Prostate gland (tissue), 2 donors: Measurements from ENCODE around the gene CHRNA4. TPM values are rescaled to one million over a fixed set of nuclear protein-coding genes. Genes with fewer than 3 reads are reported as not detected.

ENCODE experiments used
- DNase-seq: peaks from one replicate; pipeline ENCODE4 v3.0.0-alpha.2; 2019; ENCODE audit warnings: low spot score
- H3K27ac ChIP-seq, 2 donors: fragments of 200-600 bp; sonication (generic); 2 replicates each; pipeline ENCODE4 v1.5.1; 2017 to 2019
- H3K27me3 ChIP-seq: fragments of 200-600 bp; sonication (generic); replicated peaks from 2 replicates; pipeline ENCODE4 v1.5.1; 2019; ENCODE audit not compliant: insufficient read depth
- H3K36me3 ChIP-seq, 2 donors: fragments of 200-600 bp; sonication (generic); 1 replicate in 1 of 2; 2 replicates in 1 of 2; pipeline versions ENCODE4 v1.5.1 to v1.8.1; 2017 to 2019
- H3K4me1 ChIP-seq: fragments of 200-600 bp; sonication (generic); replicated peaks from 2 replicates; pipeline ENCODE4 v1.5.1; 2019
- H3K4me3 ChIP-seq, 2 donors: fragments of 200-600 bp; sonication (generic); 2 replicates each; pipeline ENCODE4 v1.5.1; 2017 to 2019
- H3K9me3 ChIP-seq: fragments of 200-600 bp; sonication (generic); 2 replicates; pipeline ENCODE4 v1.5.1; 2017
- CTCF ChIP-seq, 4 experiments: fragments of 200-600 bp in 2 of 4; fragments of 450-650 bp in 2 of 4; sonication (generic) in 2 of 4; IDR thresholded peaks; 1 replicate in 3 of 4; 2 replicates in 1 of 4; pipeline ENCODE4 v1.5.1; 2016 to 2019; ENCODE audit warnings: antibody characterized with exemption in 4 of 4, mild to moderate bottlenecking in 2 of 4, moderate library complexity in 2 of 4
- POLR2A ChIP-seq: fragments of 450-650 bp; IDR thresholded peaks from one replicate; pipeline ENCODE4 v1.6.1; 2016; ENCODE audit warnings: antibody characterized with exemption, mild to moderate bottlenecking
- POLR2AphosphoS5 ChIP-seq: sonication (generic); formaldehyde crosslinking; IDR thresholded peaks from one replicate; pipeline ENCODE4 v1.6.1; 2017; ENCODE audit warnings: antibody characterized with exemption
- WGBS: methylation state at CpG from one replicate; pipeline ENCODE4 v1.1.5; 2018; 5-methylcytosine and 5-hydroxymethylcytosine counted together
- intact Hi-C: fragments of 100-400 bp; cut with DNase I; formaldehyde crosslinking; loops from one replicate; pipeline ENCODE4 v1.14.2; 2022
- total RNA-seq, 2 donors: library from RNA; depleted of rRNA; stranded (reverse); fragments of >200 nt; gene quantifications; one replicate each; pipeline ENCODE4 v1.1.0, GENCODE V29; 2016

Gene CHRNA4
- total RNA-seq, 2 donors from 2014 or later = 7.2 TPM; not detected in 1

GRCh38 chr20:63319164-63320040 is 41.7 kb downstream of the CHRNA4 start:
- Histone ChIP-seq H3K9me3 (no peaks in the 10 kb centered on the region), H3K36me3 (no peaks in the 10 kb centered on the region), H3K4me1 (no peaks in the 10 kb centered on the region), H3K27me3 (no peaks in the 10 kb centered on the region), H3K4me3 (no peak overlapping the region), H3K27ac (no peak overlapping the region)
- intact Hi-C loops = no loop called here
- TF ChIP-seq POLR2AphosphoS5 = no peak
- TF ChIP-seq POLR2A = no peak
- 86% methylated on average over 22 of the region's 25 CpGs for WGBS
- DNase-seq = no peak

GRCh38 chr20:63318391-63319163 is 42.6 kb downstream of the CHRNA4 start:
- Histone ChIP-seq H3K36me3 (no peaks in the 10 kb centered on the region), H3K4me1 (no peaks in the 10 kb centered on the region), H3K27ac (no peak overlapping the region), H3K9me3 (no peaks in the 10 kb centered on the region), H3K27me3 (no peaks in the 10 kb centered on the region), H3K4me3 (no peak overlapping the region)
- WGBS = 95% methylated on average over 16 of the region's 24 CpGs
- no peak for TF ChIP-seq CTCF (IDR thresholded peaks at IDR 0.05)
- intact Hi-C loops = no loop called here
- DNase-seq = no peak

GRCh38 chr20:63317601-63318291 is 43.4 kb downstream of the CHRNA4 start:
- Histone ChIP-seq H3K36me3 (no peaks in the 10 kb centered on the region), H3K4me1 (no peaks in the 10 kb centered on the region), H3K4me3 (no peak overlapping the region), H3K27me3 (no peaks in the 10 kb centered on the region), H3K9me3 (no peaks in the 10 kb centered on the region), H3K27ac (no peak overlapping the region)
- 86% methylated on average over 18 of the region's 18 CpGs for WGBS
- intact Hi-C loops = no loop called here
- TF ChIP-seq CTCF (IDR thresholded peaks at IDR 0.05) (no peak), POLR2A (no peak), POLR2AphosphoS5 (no peak)
- no peak for DNase-seq

- intact Hi-C loops = no loop called here
- Histone ChIP-seq H3K27ac (no peak overlapping the region), H3K9me3 (no peaks in the 10 kb centered on the region), H3K27me3 (no peaks in the 10 kb centered on the region), H3K36me3 (no peaks in the 10 kb centered on the region), H3K4me3 (no peak overlapping the region), H3K4me1 (no peaks in the 10 kb centered on the region)
- DNase-seq = no peak
- WGBS = 93% methylated on average over 6 of the region's 6 CpGs
- TF ChIP-seq CTCF (IDR thresholded peaks at IDR 0.05) (no peak), POLR2AphosphoS5 (no peak), POLR2A (no peak)
Measured at GRCh38 chr20:63317061-63317460, 44.1 kb downstream of the CHRNA4 start.

- 86% methylated on average over 14 of the region's 14 CpGs for WGBS
- Histone ChIP-seq H3K9me3 (no peaks in the 10 kb centered on the region), H3K4me3 (no peak overlapping the region), H3K36me3 (no peaks in the 10 kb centered on the region), H3K27ac (no peak overlapping the region), H3K4me1 (no peaks in the 10 kb centered on the region), H3K27me3 (no peaks in the 10 kb centered on the region)
- intact Hi-C loops = no loop called here
- no peak for DNase-seq
- TF ChIP-seq POLR2AphosphoS5 = no peak
- no peak for TF ChIP-seq CTCF (IDR thresholded peaks at IDR 0.05)
- TF ChIP-seq POLR2A = no peak
Measured at GRCh38 chr20:63316502-63316921, 44.6 kb downstream of the CHRNA4 start.
